ENCODE results near the gene SLC35G6.

Gene SLC35G6

GRCh38 chr17:7508145-7508544 is 26.9 kb downstream of the SLC35G6 start:
- DNase-seq (ENCODE audit: low spot score) = no peak

GRCh38 chr17:7508846-7509245 is 27.6 kb downstream of the SLC35G6 start:
- DNase-seq (ENCODE audit: low spot score) = no peak

DNA sequence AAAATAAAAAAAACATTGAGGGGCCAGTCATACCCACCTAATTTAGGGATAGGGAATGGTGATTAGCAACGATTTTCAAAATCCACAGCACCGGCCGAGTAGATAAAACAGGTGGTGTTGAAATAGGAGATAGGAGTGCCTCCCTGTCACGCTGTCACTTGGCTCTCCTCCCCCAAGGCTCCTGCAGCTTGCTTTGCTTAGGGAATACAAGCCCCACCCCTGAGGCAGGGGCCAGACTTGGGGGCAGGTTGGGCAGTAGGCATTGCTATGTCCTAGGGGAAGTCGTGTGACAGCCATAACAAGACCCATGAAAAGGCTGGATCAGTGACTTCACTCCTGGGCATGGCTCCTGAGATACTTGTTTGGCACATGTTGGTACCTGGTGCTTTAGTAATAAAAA is 28.7 kb downstream of the SLC35G6 start:
- DNase-seq (ENCODE audit: low spot score) = no peak

- no peak for DNase-seq (ENCODE audit: low spot score)
Measured at GRCh38 chr17:7511108-7511507, 29.9 kb downstream of the SLC35G6 start.

DNA sequence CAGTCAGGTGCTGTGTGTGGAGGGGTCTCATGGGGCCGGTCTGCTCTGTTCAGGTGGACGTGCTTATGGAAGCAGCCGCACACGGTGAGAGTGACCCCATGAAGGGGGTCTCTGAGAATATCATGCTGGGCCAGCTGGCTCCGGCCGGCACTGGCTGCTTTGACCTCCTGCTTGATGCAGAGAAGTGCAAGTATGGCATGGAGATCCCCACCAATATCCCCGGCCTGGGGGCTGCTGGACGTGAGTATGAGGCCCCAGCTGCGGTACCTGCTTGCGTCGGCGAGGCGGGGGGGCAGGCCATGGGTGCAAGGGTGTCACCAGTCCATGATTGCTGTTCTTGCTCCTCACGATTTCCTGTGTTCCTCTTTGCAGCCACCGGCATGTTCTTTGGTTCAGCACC is 30.9 kb downstream of the SLC35G6 start:
- DNase-seq (ENCODE audit: low spot score) = no peak

GRCh38 chr17:7512824-7513540 is 31.7 kb downstream of the SLC35G6 start:
- no peak for DNase-seq (ENCODE audit: low spot score)

DNA sequence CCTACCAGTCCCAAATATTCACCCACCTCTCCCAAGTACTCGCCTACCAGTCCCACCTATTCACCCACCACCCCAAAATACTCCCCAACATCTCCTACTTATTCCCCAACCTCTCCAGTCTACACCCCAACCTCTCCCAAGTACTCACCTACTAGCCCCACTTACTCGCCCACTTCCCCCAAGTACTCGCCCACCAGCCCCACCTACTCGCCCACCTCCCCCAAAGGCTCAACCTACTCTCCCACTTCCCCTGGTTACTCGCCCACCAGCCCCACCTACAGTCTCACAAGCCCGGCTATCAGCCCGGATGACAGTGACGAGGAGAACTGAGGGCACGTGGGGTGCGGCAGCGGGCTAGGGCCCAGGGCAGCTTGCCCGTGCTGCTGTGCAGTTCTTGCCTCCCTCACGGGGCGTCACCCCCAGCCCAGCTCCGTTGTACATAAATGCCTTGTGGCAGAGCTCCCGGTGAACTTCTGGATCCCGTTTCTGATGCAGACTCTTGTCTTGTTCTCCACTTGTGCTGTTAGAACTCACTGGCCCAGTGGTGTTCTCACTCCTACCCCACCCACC is 32.7 kb downstream of the SLC35G6 start:
- DNase-seq (ENCODE audit: low spot score) = no peak

DNA sequence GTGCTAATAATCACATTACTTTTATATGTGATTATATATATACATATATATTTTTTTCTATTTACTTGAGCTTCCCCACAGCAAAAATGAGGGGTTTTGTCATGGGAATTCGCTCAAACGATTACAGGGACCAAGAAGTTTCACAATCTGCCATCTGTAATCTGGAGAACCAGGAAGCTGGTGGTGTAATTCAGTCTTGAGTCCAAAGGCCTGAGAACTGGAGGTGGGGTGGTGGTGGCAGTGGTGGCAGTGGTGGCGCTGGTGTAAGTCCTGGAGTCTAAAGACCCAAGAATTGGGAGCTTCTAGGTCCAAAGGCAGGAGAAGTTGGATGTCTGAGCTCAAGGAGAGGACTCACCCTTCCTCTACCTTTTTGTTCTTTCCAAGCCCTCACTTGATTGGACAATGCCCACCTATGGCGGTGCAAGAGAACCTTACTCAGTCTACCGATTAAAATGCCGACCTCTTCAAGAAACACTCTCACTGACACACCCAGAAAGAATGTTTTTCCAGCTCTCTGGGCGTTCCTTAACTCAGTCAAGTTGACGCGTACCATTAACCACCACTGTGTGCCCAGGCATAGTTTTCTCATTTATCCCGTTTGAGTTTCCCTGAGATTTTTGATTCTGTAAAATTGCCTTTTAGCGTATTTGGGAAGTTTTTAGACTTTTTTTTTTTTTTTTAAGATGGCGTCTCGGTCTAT is 34.8 kb downstream of the SLC35G6 start:
- no peak for DNase-seq (ENCODE audit: low spot score)

GRCh38 chr17:7523033-7523432 is 41.8 kb downstream of the SLC35G6 start:
- DNase-seq (ENCODE audit: low spot score) = peak; percentile 25

DNA sequence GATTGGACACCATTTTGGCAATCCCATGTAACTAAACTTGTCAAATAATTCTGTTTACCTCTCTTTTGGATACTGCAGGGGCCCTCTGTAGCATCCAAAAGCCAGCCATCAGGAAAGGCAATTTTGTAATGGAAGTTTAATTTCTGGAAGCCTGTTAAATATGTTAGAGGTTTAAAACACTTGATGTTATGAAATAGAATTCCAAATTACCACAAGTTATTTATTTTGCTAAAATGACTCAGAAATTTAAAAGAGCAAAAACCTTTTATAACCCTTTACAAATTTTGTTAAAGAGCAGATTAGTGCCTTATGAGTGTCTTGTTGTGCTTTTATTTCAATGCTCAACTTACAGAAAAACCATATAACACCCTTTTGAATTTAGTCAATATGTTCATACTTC is 47.6 kb downstream of the SLC35G6 start:
- no peak for DNase-seq (ENCODE audit: low spot score)

DNA sequence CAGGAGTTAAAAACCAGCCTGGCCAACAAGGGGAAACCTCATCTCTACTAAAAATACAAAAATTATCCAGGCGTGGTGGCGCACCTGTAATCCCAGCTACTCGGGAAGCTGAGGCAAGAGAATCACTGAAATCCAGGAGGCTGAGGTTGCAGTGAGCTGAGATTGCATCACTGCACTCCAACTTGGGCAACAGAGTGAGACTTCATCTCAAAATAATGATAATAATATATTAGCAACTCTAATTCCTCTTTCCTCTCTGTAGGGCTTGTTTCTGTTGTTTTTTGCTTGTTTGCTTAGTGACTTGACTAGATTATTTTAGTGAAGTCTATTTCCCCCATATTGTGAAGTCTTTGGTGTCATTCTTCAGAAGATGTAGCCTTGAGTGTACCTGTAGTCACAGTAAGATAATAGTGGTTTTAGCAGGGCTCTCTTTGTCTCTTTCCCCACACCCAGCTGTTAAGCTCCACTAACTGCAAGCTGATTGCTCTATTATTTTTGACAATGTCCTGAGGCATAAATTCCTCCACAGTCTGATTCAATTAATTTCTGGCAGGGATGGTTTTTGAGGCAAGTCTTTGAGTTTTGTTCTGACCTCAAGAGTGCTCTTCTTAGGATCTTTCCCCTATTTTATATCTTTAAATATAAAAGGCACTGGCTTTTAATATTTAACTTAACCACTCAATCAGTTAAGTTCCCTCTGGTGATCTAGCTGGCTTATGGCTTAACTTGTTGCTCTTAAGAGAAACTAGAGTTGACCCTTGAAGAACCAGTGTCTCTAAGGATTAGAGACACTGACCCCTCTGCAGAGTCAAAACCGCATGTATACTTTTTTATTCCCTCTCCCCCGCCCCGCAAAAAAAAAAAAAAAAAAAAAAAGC is 49.0 kb downstream of the SLC35G6 start:
- no peak for DNase-seq (ENCODE audit: low spot score)
